Thoracic aorta (tissue), 2 donors: ENCODE measurements around the gene BCO1. TPM values are rescaled to one million over a fixed set of nuclear protein-coding genes. Genes with fewer than 3 reads are reported as not detected.

ENCODE experiments used
- ATAC-seq: fragments of 150-250 bp; one replicate; pipeline ENCODE4 v1.8.0; 2017; ENCODE audit warnings: low read depth; ENCODE audit not compliant: insufficient number of reproducible peaks, low FRiP score
- DNase-seq: peaks from one replicate; pipeline ENCODE4 v3.0.0-alpha.2; 2020; ENCODE audit warnings: low spot score
- H3K27ac ChIP-seq, 2 donors: fragments of 200-600 bp; sonication (generic); 1 replicate in 1 of 2; 2 replicates in 1 of 2; pipeline ENCODE4 v1.5.1; 2016; ENCODE audit warnings: mild to moderate bottlenecking in 2 of 2, moderate library complexity in 2 of 2
- H3K27me3 ChIP-seq: fragments of 200-600 bp; sonication (generic); replicated peaks from 2 replicates; pipeline ENCODE4 v1.6.0; 2016; ENCODE audit warnings: mild to moderate bottlenecking; ENCODE audit not compliant: insufficient read depth
- H3K36me3 ChIP-seq: fragments of 200-600 bp; sonication (generic); one replicate; pipeline ENCODE4 v1.5.1; 2016
- H3K4me1 ChIP-seq, 2 donors: fragments of 200-600 bp; sonication (generic); 1 replicate in 1 of 2; 2 replicates in 1 of 2; pipeline versions ENCODE4 v1.5.1 to v1.6.0; 2016; ENCODE audit warnings: low read depth in 2 of 2, mild to moderate bottlenecking in 1 of 2; ENCODE audit not compliant: control insufficient read depth in 1 of 2
- H3K4me3 ChIP-seq: fragments of 200-600 bp; sonication (generic); 2 replicates; pipeline ENCODE4 v1.5.1; 2016; ENCODE audit warnings: mild to moderate bottlenecking
- H3K9me3 ChIP-seq: fragments of 200-600 bp; sonication (generic); 2 replicates; pipeline ENCODE4 v1.5.1; 2016
- CTCF ChIP-seq: fragments of 200-600 bp; sonication (generic); IDR thresholded peaks from one replicate; pipeline ENCODE4 v1.5.1; 2019; ENCODE audit warnings: antibody characterized with exemption
- total RNA-seq, 2 donors: library from RNA; depleted of rRNA; stranded (reverse); fragments of >200 nt; gene quantifications; one replicate each; pipeline versions ENCODE4 v1.1.0 to v1.2.3, GENCODE V29; 2016

BCO1 gene
- total RNA-seq, 2 donors from 2014 or later: not detected

- TF ChIP-seq CTCF: no peak
- H3K4me3 ChIP-seq: no peak overlapping the region
- no peaks in the 10 kb centered on the region for H3K9me3 ChIP-seq
- no peaks in the 10 kb centered on the region for H3K36me3 ChIP-seq
- no peak overlapping the region for H3K27ac ChIP-seq
- H3K27me3 ChIP-seq: no peaks in the 10 kb centered on the region
- ATAC-seq: no peak
- DNase-seq: no peak
- H3K4me1 ChIP-seq: no peaks in the 10 kb centered on the region
These were observed 8.7 kb upstream of the BCO1 start for GRCh38 chr16:81229811-81230210.

DNA sequence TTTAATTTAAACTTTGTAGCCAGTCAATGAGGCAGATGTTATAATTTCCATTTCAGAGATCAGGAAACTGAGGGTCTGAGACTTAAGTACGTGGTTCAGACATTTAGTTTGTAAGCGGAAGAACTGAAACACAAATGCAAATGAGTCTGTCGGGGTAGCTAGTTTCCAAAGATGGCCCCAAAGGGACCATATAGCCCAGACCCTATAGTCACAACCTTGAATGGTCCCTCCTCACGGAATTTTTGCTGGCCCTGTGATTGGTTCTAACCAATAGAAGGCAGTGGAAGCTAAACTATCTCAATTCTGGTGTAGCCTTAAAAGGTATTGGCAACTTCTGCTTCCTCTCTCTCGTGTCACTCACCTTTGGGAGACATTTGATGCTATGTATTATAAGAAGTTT lies 7.5 kb upstream of the BCO1 start:
- Histone ChIP-seq H3K27me3 (no peaks in the 10 kb centered on the region), H3K36me3 (no peaks in the 10 kb centered on the region), H3K27ac (no peak overlapping the region), H3K9me3 (no peaks in the 10 kb centered on the region), H3K4me3 (no peak overlapping the region), H3K4me1 (no peaks in the 10 kb centered on the region)
- DNase-seq: no peak
- TF ChIP-seq CTCF: no peak
- no peak for ATAC-seq

GRCh38 chr16:81232740-81233367 lies 5.6 kb upstream of the BCO1 start:
- TF ChIP-seq CTCF: no peak
- Histone ChIP-seq H3K27me3 (no peaks in the 10 kb centered on the region), H3K27ac (no peak overlapping the region), H3K4me3 (no peak overlapping the region), H3K9me3 (no peaks in the 10 kb centered on the region), H3K4me1 (no peaks in the 10 kb centered on the region), H3K36me3 (no peaks in the 10 kb centered on the region)
- no peak for DNase-seq
- ATAC-seq: no peak

DNA sequence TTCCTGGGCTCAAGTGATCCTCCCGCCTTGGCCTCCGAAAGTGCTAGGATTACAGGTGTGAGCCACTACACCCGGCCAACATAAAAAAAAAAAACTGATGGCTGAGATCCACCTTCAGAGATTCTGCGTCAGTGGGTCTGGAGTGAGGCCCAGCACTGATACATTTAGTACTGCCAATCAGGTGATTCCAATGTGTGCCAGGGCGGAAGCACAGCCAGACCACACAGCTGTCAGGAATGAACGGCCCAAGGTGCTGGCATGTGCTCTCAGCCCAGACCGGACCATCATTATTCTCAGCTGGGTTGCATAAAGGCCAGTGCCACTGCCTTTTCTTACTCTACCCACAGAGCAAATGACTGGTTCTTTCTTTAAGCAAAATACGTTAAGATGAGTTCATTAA lies 1.2 kb upstream of the BCO1 start:
- TF ChIP-seq CTCF: no peak
- no peak for DNase-seq
- no peaks in the 10 kb centered on the region for H3K9me3 ChIP-seq
- H3K27ac ChIP-seq: no peak overlapping the region
- ATAC-seq: no peak
- H3K4me3 ChIP-seq: no peak overlapping the region
- H3K27me3 ChIP-seq: no peaks in the 10 kb centered on the region
- no peaks in the 10 kb centered on the region for H3K4me1 ChIP-seq
- H3K36me3 ChIP-seq: no peaks in the 10 kb centered on the region

DNA sequence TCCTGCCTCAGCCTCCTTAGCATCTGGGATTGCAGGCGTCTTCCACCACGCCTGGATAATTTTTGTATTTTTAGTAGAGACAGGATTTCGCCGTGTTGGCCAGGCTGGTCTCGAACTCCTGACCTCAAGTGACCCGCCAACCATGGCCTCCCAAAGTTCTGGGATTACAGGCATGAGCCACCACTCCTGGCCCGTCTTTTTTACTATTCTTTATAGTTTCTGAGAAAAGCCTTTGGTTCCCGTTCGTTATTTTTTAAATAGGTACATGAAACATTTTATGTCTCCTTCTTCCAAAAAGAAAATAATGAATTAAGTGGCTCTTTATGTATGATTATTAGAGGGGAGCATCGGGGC lies 570 bp upstream of the BCO1 start:
- H3K4me3 ChIP-seq: peak overlapping the region; percentile 68
- no peak overlapping the region for H3K27ac ChIP-seq
- H3K4me1 ChIP-seq: no peaks in the 10 kb centered on the region
- H3K27me3 ChIP-seq: no peaks in the 10 kb centered on the region
- H3K9me3 ChIP-seq: no peaks in the 10 kb centered on the region
- DNase-seq (no peak), ATAC-seq (no peak)
- H3K36me3 ChIP-seq: no peaks in the 10 kb centered on the region
- no peak for TF ChIP-seq CTCF
